Subcutaneous adipose tissue (tissue), 4 donors: ENCODE measurements around the gene HTR1A. TPM values are rescaled to one million over a fixed set of nuclear protein-coding genes. Genes with fewer than 3 reads are reported as not detected.

Experiments
- CTCF ChIP-seq: fragments of 450-650 bp; IDR thresholded peaks from one replicate; pipeline ENCODE4 v1.5.1; 2016; ENCODE audit warnings: low read depth, mild to moderate bottlenecking, control low read depth, antibody characterized with exemption, moderate library complexity
- total RNA-seq, 4 donors: library from RNA; depleted of rRNA; stranded (reverse); fragments of >200 nt; gene quantifications; one replicate each; pipeline ENCODE4 v1.1.0, GENCODE V29; 2016

Gene HTR1A
- total RNA-seq, 4 donors from 2014 or later, result not detected

GRCh38 chr5:63961598-63962161 lies 565 bp downstream of the HTR1A start:
- TF ChIP-seq CTCF, result no peak

GRCh38 chr5:63961125-63961597 lies 1.1 kb downstream of the HTR1A start:
- TF ChIP-seq CTCF, result no peak

GRCh38 chr5:63960646-63961045 lies 1.6 kb downstream of the HTR1A start:
- no peak for TF ChIP-seq CTCF

GRCh38 chr5:63959177-63959982 lies 2.9 kb downstream of the HTR1A start:
- no peak for TF ChIP-seq CTCF

GRCh38 chr5:63958654-63959053 lies 3.6 kb downstream of the HTR1A start:
- TF ChIP-seq CTCF, result no peak

- TF ChIP-seq CTCF, result no peak
Observed at GRCh38 chr5:63957617-63958016, 4.6 kb downstream of the HTR1A start.

GRCh38 chr5:63953217-63953616 lies 9.0 kb downstream of the HTR1A start:
- TF ChIP-seq CTCF, result no peak
